GM08714 (cell line): Measurements from ENCODE around the gene CDK5R1.

ENCODE experiments used
- H3K4me3 ChIP-seq: fragments of 200-500 bp; sonication (Bioruptor generic); 2 replicates; pipeline ENCODE4 v1.5.1; 2014; ENCODE audit warnings: mild to moderate bottlenecking, low read length, inconsistent platforms
- ZNF274 ChIP-seq: IDR thresholded peaks from 2 replicates; pipeline ENCODE4 v1.6.1; 2012; ENCODE audit warnings: mild to moderate bottlenecking, low read depth, low read length

CDK5R1 gene

GRCh38 chr17:32484628-32485027 lies 2.2 kb upstream of the CDK5R1 start:
- TF ChIP-seq ZNF274, result no peak
- H3K4me3 ChIP-seq, result no peak overlapping the region

- no peak for TF ChIP-seq ZNF274
- H3K4me3 ChIP-seq, result no peak overlapping the region
Measured at GRCh38 chr17:32485261-32486110, 1.3 kb upstream of the CDK5R1 start.

- peak overlapping the region; percentile 61; the same call in 1 of the 2 replicates for H3K4me3 ChIP-seq
- no peak for TF ChIP-seq ZNF274
Measured at GRCh38 chr17:32486111-32486700, 587 bp upstream of the CDK5R1 start.

- no peak for TF ChIP-seq ZNF274
- H3K4me3 ChIP-seq, result peak overlapping the region; percentile 59
Measured at GRCh38 chr17:32487473-32488176, 832 bp downstream of the CDK5R1 start.

GRCh38 chr17:32488177-32488542 lies 1.4 kb downstream of the CDK5R1 start:
- TF ChIP-seq ZNF274, result no peak
- H3K4me3 ChIP-seq, result peak overlapping the region; percentile 59

GRCh38 chr17:32488604-32489180 lies 1.9 kb downstream of the CDK5R1 start:
- no peak for TF ChIP-seq ZNF274
- peak overlapping the region; percentile 59 for H3K4me3 ChIP-seq

GRCh38 chr17:32489320-32490100 lies 2.7 kb downstream of the CDK5R1 start:
- H3K4me3 ChIP-seq, result peak overlapping the region; percentile 59
- TF ChIP-seq ZNF274, result no peak

GRCh38 chr17:32490101-32490482 lies 3.3 kb downstream of the CDK5R1 start:
- TF ChIP-seq ZNF274, result no peak
- H3K4me3 ChIP-seq, result peak overlapping the region; percentile 59

- no peak overlapping the region; the same call in 1 of the 2 replicates for H3K4me3 ChIP-seq
Measured at GRCh38 chr17:32491371-32492263, 4.8 kb downstream of the CDK5R1 start.

GRCh38 chr17:32492264-32492589 lies 5.4 kb downstream of the CDK5R1 start:
- H3K4me3 ChIP-seq, result no peak overlapping the region
- TF ChIP-seq ZNF274, result no peak

More at GRCh38 chr17:32491371-32492263, 4.8 kb downstream of the CDK5R1 start:
- TF ChIP-seq ZNF274, result no peak

GRCh38 chr17:32492648-32493289 lies 6.0 kb downstream of the CDK5R1 start:
- TF ChIP-seq ZNF274, result no peak

GRCh38 chr17:32493571-32493970 lies 6.8 kb downstream of the CDK5R1 start:
- no peak for TF ChIP-seq ZNF274

More at GRCh38 chr17:32492648-32493289, 6.0 kb downstream of the CDK5R1 start:
- H3K4me3 ChIP-seq, result no peak overlapping the region

More at GRCh38 chr17:32493571-32493970, 6.8 kb downstream of the CDK5R1 start:
- no peak overlapping the region for H3K4me3 ChIP-seq
